GM12875 (cell line): ENCODE data around the gene TUBA4B.

Source experiments
- H3K4me3 ChIP-seq: one replicate; pipeline ENCODE4 v1.5.1; 2011; ENCODE audit warnings: low read depth, low read length, control low read depth
- CTCF ChIP-seq: IDR thresholded peaks from 2 replicates; pipeline ENCODE4 v1.5.1; 2011; ENCODE audit warnings: low read depth, mild to moderate bottlenecking, control low read depth, inconsistent platforms, low read length, moderate library complexity, borderline replicate concordance; ENCODE audit not compliant: insufficient read depth

Gene TUBA4B

GRCh38 chr2:219261024-219261855 lies 8.2 kb downstream of the TUBA4B start:
- no peak for TF ChIP-seq CTCF
- no peak overlapping the region for H3K4me3 ChIP-seq

- no peak for TF ChIP-seq CTCF
- no peak overlapping the region for H3K4me3 ChIP-seq
These were observed 13.2 kb downstream of the TUBA4B start for GRCh38 chr2:219266232-219266631.

- H3K4me3 ChIP-seq = no peak overlapping the region
- TF ChIP-seq CTCF = no peak
These were observed 13.8 kb downstream of the TUBA4B start for GRCh38 chr2:219266886-219267285.

- TF ChIP-seq CTCF = no peak
- no peak overlapping the region for H3K4me3 ChIP-seq
These were observed 15.3 kb downstream of the TUBA4B start for GRCh38 chr2:219268294-219268693.

GRCh38 chr2:219269362-219270054 lies 16.5 kb downstream of the TUBA4B start:
- no peak for TF ChIP-seq CTCF
- H3K4me3 ChIP-seq = no peak overlapping the region

- no peak overlapping the region for H3K4me3 ChIP-seq
- TF ChIP-seq CTCF = no peak
These were observed 17.0 kb downstream of the TUBA4B start for GRCh38 chr2:219270055-219270372.

GRCh38 chr2:219271021-219271420 lies 18.0 kb downstream of the TUBA4B start:
- H3K4me3 ChIP-seq = no peak overlapping the region
- no peak for TF ChIP-seq CTCF
